ENCODE measurements around the gene JAK1. TPM values are rescaled to one million over a fixed set of nuclear protein-coding genes. Genes with fewer than 3 reads are reported as not detected.

The JAK1 gene
- total and polyA plus RNA-seq, 9 of the 15 experiments (the other 6 are each of a cell fraction or from before 2014, with no cell fraction given): 9.7 to 44.1 (median 42.5) TPM

DNA sequence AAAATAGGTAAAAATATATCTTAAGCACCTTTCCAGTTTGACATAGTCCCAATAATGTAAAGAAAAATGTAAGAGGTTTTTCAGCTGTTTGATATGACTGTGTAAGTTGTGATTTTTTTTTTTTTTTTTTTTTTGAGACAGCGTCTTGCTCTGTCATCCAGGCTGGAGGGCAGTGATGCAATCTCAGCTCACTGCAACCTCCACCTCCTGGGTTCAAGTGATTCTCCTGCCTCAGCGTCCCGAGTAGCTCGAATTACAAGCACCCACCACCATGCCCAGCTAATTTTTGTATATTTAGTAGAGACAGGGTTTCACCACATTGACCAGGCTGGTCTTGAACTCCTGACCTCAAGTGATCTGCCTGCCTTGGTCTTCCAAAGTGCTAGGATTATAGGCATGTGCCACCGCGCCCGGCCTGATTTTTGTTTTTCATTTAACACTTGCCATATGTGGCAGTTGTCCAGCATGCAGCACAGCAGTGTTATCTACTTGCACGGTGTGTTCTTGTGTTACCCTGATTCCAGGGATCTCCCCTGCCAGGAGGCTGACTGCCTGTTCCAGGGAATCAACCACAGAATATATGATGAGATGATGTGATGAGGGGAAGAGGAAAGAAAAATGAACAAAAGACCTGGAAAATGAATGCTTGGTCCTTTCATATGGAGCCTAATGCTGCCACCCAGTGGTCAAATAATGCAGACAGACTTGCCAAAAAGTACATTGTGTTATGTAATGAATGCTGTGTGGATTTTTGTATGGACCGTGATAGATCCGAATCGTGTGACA is 142.5 kb downstream of the JAK1 start (continued):
- no peak for TF ChIP-seq ZNF655 (CRISPR knock-in tag; IDR thresholded peaks at IDR 0.05)
- TF ChIP-seq, protein P1, sequence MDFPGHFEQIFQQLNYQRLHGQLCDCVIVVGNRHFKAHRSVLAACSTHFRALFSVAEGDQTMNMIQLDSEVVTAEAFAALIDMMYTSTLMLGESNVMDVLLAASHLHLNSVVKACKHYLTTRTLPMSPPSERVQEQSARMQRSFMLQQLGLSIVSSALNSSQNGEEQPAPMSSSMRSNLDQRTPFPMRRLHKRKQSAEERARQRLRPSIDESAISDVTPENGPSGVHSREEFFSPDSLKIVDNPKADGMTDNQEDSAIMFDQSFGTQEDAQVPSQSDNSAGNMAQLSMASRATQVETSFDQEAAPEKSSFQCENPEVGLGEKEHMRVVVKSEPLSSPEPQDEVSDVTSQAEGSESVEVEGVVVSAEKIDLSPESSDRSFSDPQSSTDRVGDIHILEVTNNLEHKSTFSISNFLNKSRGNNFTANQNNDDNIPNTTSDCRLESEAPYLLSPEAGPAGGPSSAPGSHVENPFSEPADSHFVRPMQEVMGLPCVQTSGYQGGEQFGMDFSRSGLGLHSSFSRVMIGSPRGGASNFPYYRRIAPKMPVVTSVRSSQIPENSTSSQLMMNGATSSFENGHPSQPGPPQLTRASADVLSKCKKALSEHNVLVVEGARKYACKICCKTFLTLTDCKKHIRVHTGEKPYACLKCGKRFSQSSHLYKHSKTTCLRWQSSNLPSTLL (IDR thresholded peaks at IDR 0.05): no peak
- TF ChIP-seq, protein P2, sequence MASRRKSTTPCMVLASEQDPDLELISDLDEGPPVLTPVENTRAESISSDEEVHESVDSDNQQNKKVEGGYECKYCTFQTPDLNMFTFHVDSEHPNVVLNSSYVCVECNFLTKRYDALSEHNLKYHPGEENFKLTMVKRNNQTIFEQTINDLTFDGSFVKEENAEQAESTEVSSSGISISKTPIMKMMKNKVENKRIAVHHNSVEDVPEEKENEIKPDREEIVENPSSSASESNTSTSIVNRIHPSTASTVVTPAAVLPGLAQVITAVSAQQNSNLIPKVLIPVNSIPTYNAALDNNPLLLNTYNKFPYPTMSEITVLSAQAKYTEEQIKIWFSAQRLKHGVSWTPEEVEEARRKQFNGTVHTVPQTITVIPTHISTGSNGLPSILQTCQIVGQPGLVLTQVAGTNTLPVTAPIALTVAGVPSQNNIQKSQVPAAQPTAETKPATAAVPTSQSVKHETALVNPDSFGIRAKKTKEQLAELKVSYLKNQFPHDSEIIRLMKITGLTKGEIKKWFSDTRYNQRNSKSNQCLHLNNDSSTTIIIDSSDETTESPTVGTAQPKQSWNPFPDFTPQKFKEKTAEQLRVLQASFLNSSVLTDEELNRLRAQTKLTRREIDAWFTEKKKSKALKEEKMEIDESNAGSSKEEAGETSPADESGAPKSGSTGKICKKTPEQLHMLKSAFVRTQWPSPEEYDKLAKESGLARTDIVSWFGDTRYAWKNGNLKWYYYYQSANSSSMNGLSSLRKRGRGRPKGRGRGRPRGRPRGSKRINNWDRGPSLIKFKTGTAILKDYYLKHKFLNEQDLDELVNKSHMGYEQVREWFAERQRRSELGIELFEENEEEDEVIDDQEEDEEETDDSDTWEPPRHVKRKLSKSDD (conservative IDR thresholded peaks at IDR 0.05; ENCODE audit: low read length): no peak
- no peak for TF ChIP-seq ZNF224 (CRISPR knock-in tag; IDR thresholded peaks at IDR 0.05)
- no peak for TF ChIP-seq GTF2E2 (tag; IDR thresholded peaks at IDR 0.05)
- TF ChIP-seq POLR2AphosphoS2 (IDR thresholded peaks at IDR 0.05; ENCODE audit: low read length): no peak
- no peak for TF ChIP-seq RFX1 (IDR thresholded peaks at IDR 0.05)
- TF ChIP-seq, protein P3, sequence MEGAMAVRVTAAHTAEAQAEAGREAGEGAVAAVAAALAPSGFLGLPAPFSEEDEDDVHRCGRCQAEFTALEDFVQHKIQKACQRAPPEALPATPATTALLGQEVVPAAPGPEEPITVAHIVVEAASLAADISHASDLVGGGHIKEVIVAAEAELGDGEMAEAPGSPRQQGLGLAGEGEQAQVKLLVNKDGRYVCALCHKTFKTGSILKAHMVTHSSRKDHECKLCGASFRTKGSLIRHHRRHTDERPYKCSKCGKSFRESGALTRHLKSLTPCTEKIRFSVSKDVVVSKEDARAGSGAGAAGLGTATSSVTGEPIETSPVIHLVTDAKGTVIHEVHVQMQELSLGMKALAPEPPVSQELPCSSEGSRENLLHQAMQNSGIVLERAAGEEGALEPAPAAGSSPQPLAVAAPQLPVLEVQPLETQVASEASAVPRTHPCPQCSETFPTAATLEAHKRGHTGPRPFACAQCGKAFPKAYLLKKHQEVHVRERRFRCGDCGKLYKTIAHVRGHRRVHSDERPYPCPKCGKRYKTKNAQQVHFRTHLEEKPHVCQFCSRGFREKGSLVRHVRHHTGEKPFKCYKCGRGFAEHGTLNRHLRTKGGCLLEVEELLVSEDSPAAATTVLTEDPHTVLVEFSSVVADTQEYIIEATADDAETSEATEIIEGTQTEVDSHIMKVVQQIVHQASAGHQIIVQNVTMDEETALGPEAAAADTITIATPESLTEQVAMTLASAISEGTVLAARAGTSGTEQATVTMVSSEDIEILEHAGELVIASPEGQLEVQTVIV (CRISPR knock-in tag; IDR thresholded peaks at IDR 0.05; ENCODE audit: borderline replicate concordance): no peak
- TF ChIP-seq TEAD4 (IDR thresholded peaks at IDR 0.05; ENCODE audit: low read length): 0 out of 2 replicates have a peak, but pooled peaks have one; percentile 27
- TF ChIP-seq TEAD4 (CRISPR knock-in tag; IDR thresholded peaks at IDR 0.05; ENCODE audit: borderline replicate concordance): no peak
- no peak for TF ChIP-seq ELF2 (CRISPR knock-in tag; IDR thresholded peaks at IDR 0.05)
- peak in 1 of 2 experiments; percentile 60; a peak in 2 of 4 replicates for TF ChIP-seq RCOR1 (IDR thresholded peaks at IDR 0.05; ENCODE audit: borderline replicate concordance in 1 of 2, low read depth in 2 of 2, low read length in 2 of 2)
- TF ChIP-seq, protein P4, sequence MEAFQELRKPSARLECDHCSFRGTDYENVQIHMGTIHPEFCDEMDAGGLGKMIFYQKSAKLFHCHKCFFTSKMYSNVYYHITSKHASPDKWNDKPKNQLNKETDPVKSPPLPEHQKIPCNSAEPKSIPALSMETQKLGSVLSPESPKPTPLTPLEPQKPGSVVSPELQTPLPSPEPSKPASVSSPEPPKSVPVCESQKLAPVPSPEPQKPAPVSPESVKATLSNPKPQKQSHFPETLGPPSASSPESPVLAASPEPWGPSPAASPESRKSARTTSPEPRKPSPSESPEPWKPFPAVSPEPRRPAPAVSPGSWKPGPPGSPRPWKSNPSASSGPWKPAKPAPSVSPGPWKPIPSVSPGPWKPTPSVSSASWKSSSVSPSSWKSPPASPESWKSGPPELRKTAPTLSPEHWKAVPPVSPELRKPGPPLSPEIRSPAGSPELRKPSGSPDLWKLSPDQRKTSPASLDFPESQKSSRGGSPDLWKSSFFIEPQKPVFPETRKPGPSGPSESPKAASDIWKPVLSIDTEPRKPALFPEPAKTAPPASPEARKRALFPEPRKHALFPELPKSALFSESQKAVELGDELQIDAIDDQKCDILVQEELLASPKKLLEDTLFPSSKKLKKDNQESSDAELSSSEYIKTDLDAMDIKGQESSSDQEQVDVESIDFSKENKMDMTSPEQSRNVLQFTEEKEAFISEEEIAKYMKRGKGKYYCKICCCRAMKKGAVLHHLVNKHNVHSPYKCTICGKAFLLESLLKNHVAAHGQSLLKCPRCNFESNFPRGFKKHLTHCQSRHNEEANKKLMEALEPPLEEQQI (IDR thresholded peaks at IDR 0.05): 0 out of 2 replicates have a peak, but pooled peaks have one; percentile 15
- peak; percentile 78 for TF ChIP-seq SMC3 (conservative IDR thresholded peaks at IDR 0.05; ENCODE audit: insufficient read depth, low read depth, low read length)
- TF ChIP-seq ZNF384 (IDR thresholded peaks at IDR 0.05; ENCODE audit: low read depth, low read length): peak; percentile 51; the same call in 1 of the 2 replicates
- no peak for TF ChIP-seq CCNT2 (IDR thresholded peaks at IDR 0.05; ENCODE audit: borderline replicate concordance, extremely low read depth, insufficient read length, low read depth, low read length)

Data from K562 (cell line).